D721Med (cell line): Measurements from ENCODE around the gene CGB1.
"Not testable (repeated sequence)": the region's sequence is repeated elsewhere in the genome, so short reads cannot be mapped to it uniquely, and the experiment has no call there.

Experiments used
- DNase-seq: peaks from one replicate; pipeline ENCODE4 v3.0.0; 2011; ENCODE audit warnings: low spot score; ENCODE audit not compliant: insufficient read length
- FAIRE-seq: peaks from 2 replicates; lab custom pipeline; 2011; peaks lifted over from hg19 to GRCh38; lab: Jason Lieb, UNC
- TF ChIP-seq, protein P1 (sequence below): IDR thresholded peaks from 2 replicates; pipeline ENCODE4 v1.5.1; 2012; ENCODE audit warnings: mild to moderate bottlenecking, control low read depth; ENCODE audit not compliant: insufficient read depth; ENCODE audit errors: missing control alignments

The CGB1 gene

DNA sequence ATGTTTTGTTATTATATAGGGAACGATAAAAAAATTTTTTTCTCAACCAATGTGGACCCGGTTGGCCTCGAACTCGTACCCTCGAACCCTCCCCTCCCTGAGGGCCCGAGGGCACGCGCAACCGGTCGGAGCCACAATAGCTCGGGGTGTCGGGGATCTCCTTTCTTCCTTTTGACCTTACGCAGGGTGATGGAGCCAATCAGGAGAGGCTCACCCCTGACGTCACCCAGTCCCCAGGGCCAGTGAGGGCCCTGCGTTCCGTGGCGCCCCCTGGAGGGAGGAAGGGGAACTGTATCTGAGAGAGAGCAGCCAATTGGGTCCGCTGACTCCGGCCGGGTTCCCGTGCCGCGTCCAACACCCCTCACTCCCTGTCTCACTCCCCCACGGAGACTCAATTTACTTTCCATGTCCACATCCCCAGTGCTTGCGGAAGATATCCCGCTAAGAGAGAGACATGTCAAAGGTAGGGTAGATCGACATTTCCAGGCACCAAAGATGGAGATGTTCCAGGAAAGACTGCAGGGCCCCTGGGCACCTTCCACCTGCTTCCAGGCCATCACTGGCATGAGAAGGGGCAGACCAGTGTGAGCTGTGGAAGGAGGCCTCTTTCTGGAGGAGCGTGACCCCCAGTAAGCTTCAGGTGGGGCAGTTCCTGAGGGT is 4.9 kb downstream of the CGB1 start, which contains the start of gene CGB2:
CGB2 (plus strand) TSS at position 249 of the 660 bp plus-strand sequence; CDS start at position 455, 206 bp downstream.
- DNase-seq, FAIRE-seq: not testable (repeated sequence)
- TF ChIP-seq, protein P1, sequence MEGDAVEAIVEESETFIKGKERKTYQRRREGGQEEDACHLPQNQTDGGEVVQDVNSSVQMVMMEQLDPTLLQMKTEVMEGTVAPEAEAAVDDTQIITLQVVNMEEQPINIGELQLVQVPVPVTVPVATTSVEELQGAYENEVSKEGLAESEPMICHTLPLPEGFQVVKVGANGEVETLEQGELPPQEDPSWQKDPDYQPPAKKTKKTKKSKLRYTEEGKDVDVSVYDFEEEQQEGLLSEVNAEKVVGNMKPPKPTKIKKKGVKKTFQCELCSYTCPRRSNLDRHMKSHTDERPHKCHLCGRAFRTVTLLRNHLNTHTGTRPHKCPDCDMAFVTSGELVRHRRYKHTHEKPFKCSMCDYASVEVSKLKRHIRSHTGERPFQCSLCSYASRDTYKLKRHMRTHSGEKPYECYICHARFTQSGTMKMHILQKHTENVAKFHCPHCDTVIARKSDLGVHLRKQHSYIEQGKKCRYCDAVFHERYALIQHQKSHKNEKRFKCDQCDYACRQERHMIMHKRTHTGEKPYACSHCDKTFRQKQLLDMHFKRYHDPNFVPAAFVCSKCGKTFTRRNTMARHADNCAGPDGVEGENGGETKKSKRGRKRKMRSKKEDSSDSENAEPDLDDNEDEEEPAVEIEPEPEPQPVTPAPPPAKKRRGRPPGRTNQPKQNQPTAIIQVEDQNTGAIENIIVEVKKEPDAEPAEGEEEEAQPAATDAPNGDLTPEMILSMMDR = peak; percentile 5

- DNase-seq, FAIRE-seq: not testable (repeated sequence)
Observed at GRCh38 chr19:49030323-49030722, 6.4 kb downstream of the CGB1 start.

GRCh38 chr19:49029749-49030148 is 6.9 kb downstream of the CGB1 start:
- not testable (repeated sequence) for DNase-seq, FAIRE-seq

DNA sequence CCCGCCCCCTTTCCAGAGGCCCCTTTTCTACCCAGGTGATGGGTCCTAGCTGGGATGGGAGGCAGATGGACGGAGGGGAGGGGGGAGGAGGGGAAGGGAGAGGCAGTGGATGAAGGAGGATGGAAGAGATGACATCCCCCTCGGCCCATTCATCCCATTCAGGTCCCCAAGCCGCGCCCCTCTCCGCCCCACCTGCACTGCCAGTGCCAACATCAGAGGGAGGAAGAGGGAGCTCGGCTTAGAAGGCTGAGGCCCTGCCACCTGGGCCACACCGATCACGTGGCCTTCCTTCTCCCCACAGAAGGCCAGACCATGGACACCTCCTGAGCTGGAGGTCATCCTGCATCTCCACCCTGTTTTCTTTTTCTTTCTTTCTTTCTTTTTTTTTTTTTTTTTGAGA is 8.0 kb downstream of the CGB1 start:
- not testable (repeated sequence) for FAIRE-seq, DNase-seq

DNA sequence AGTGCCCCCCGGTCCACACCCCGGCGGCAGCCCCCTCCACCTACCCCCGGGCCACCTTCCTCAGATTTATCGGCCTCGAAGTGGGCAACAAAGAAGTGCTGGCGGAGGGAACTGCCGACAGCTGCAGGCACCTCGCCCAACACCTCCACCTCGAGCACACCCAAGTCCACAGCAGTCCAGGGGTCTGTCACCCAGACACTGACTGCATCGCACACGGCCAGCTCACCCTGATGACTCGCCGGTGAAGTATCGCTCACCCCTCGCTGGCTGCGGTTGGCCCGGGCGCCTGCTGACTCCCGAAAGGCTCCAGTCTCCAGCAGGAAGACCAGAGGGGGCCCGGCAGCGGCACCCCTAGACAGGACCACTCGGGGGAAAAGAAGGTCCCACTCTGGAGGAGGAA is 11.1 kb downstream of the CGB1 start:
- DNase-seq, FAIRE-seq: not testable (repeated sequence)

GRCh38 chr19:49025088-49025487 is 11.6 kb downstream of the CGB1 start:
- not testable (repeated sequence) for DNase-seq, FAIRE-seq

GRCh38 chr19:49024233-49024632 is 12.5 kb downstream of the CGB1 start, which contains the start of gene CGB3:
Gene CGB3 (minus strand): TSS chr19:49024333. CDS start chr19:49023971, 362 bp downstream.
- FAIRE-seq, DNase-seq: not testable (repeated sequence)

- FAIRE-seq (no peak), DNase-seq (no peak)
- TF ChIP-seq, protein P1 = no peak
Observed at GRCh38 chr19:49022116-49022515, 14.6 kb downstream of the CGB1 start.

DNA sequence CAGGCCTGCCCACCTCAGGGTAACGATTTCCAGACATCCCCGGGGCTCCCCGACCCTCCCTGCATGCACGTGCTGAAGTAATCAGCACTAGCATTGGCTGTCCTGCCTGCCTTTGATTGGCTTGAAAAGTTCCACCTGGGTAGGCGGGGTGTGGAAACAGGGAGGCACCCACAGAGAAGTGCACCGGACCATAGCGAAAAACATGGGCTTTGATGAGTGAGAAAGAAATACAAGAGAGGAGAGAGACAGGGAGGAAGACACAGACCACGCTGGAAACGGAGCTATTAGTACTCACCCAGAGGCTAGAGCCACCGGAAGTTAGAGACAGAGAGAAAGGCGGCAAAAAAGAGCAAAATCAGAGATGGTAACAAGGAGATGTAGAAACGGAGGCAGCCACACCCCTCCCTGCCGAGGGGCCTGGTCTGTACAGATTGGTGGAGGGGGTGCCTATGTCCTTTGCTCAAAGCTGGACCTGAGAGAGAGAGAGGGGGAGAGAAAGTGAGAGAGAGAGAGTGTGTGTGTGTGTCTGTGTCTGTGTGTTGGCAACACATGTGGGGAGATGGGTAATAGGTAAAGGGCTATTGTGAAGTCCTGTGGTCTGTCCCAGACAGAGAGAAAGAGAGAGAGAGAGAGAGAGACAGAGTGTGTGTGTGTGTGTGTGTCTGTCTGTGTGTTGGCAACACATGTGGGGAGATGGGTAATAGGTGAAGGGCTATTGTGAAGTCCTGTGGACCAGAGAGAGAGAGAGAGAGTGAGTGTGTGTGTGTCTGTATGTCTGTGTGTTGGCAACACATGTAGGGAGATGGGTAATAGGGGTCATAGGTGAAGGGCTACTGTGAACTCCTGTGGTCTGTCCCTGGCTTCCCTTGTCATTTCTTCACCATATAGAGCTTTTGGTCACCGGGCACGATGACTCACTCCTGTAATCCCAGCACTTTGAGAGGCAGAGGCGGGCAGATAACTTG is 15.5 kb downstream of the CGB1 start:
- TF ChIP-seq, protein P1 = no peak
- no peak for DNase-seq

GRCh38 chr19:49020342-49020741 is 16.4 kb downstream of the CGB1 start:
- no peak for FAIRE-seq

More for the DNA sequence above, 15.5 kb downstream of the CGB1 start:
- no peak for FAIRE-seq

More at GRCh38 chr19:49020342-49020741, 16.4 kb downstream of the CGB1 start:
- no peak for DNase-seq
- TF ChIP-seq, protein P1 = no peak
